Stimulated activated CD4-positive, alpha-beta T cell treated with anti-CD3 and anti-CD28 coated beads, Interleukin-1b, Interleukin-23, amount 100 ng/mL, for 1 hour (primary cell): ENCODE results near the gene UCN.
"Not testable (repeated sequence)": the region's sequence is repeated elsewhere in the genome, so short reads cannot be mapped to it uniquely, and the experiment has no call there.

Experiments used
- DNase-seq, 2 donors: peaks; one replicate each; pipeline ENCODE4 v3.0.0-alpha.2; 2020; ENCODE audit warnings: low read depth in 2 of 2

Gene UCN

DNA sequence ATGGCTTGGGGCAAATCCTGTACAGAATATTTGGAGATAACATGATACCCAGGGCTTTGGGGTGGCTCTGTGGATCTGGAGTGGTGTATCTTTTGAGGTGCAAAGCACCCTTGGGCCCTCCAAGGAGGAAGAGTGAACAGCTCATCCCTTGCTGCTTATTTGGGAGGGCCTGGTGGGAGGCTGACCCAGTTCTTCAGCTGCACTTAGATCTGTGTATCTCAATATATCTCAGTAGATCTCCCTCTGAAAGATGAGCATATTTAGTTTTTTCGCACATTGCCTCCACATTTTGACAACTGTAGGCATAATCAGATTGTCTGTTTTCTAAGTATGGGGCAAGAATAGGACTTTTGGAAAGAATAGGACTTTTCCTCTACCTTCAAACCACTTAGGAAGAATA, 23.2 kb downstream of the UCN start:
- no peak for DNase-seq

- DNase-seq, result no peak
Measured at GRCh38 chr2:27282892-27283291, 25.4 kb downstream of the UCN start.

- DNase-seq, result no peak
Measured at GRCh38 chr2:27281855-27282559, 26.2 kb downstream of the UCN start, which contains the start of gene TRIM54. TSS of gene TRIM54 (plus strand) at chr2:27282429. CDS start at chr2:27282732, 303 bp downstream.

- DNase-seq, result no peak
Measured at GRCh38 chr2:27281442-27281841, 26.8 kb downstream of the UCN start.

- DNase-seq, result no peak
Measured at GRCh38 chr2:27280826-27281225, 27.4 kb downstream of the UCN start.

DNA sequence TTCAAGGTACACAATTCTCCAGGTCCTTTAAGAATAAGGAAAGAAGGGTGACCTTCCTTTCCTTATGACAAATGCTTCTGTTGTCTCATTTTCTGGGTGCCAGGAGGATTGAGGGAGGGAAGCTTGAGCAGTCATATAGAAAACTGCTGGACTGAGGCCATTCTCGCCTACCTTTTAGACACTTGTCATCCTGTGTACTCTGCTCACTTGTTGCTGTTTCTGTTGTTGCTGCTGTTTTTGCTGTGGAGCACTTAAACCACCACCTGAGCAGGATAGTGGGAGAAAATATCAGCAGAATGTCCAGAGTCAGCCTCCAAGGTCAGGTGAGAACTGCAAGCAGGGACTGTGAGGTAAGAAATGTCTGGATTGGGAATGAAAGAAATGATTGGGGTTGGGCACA, 30.2 kb downstream of the UCN start:
- DNase-seq, result no peak

DNA sequence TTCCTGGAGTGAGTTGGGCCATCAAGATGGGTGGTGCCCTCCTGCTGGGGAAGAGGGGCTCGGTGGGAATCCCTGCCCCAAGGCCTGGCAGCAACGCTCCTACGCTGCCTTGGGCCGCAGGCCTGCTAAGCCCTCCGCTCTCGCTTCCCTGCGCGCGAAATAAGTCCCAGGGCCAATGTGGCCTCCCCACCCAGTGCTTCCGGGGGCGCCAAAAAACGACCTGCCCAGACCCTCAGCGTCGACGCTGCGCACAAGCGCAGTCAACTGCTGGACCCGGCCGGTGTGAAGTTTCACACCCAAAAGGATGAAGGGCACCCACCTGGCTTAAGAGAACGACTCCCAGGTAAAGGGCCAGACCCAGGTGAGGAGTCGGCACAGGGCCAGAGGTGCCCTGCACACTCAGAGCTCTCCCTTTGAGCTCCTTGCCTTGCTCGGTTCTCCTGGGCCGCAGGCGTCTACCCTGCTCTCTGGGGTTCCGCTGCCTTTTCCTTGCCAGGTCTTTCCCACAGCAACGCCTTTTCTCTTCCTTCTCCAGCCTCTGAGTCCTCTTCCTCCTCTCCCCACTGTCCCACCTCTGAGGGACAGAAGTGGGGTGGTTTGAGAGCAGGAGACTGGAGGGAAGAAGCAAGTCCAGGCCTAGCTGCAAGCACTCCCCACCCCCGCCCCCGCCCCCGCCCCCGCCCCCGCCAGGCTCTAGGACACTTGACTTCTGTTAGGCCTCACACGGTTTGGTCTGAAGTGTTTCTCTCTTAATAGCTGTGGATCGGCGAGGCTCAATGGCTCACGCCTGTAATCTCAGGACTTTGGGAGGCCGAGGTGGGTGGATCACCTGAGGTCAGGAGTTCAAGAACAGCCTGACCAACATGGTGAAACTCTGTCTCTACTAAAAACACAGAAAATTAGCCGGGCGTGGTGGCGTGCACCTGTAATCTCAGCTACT, 32.8 kb downstream of the UCN start, which contains the start of gene DNAJC5G:
Gene DNAJC5G (plus strand): TSS at position 223 of the 940 bp plus-strand sequence. CDS start 1,296 bp downstream, outside the sequence.
- DNase-seq, result no peak

GRCh38 chr2:27272537-27273522, 35.4 kb downstream of the UCN start:
- not testable (repeated sequence) for DNase-seq

DNA sequence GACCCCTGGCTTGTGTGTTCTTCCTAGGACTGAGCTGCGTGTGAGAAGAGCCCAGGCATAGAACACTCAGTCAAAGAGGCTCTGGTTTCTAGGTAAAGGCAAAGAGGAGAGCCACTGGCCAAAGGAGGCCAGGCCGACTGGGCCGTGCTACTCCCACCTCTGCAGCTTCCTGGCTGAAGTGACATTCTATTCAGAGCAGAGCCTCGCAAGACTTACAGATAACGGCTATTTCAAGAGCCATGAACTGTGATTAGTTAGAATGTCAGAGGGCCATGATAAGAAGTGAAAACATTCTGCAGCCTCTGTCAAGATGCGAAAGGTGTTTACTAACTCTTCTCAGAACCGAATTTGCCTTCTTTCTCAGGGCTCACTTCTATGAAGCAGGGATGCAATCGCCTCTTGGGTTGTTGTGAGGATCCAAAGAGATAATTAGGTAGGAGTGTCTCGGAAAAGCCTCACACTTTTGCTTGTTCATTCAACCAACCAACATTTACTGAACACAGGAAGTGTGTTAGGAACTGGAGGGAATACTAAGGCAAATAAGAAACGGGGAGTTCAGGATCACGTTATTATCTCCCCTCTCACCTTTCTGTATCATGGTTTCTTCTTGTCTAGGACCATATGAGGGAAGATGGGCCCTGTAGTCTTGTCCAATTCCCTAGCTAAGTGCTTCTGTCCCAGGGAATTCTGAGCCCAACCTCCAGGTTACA, 36.5 kb downstream of the UCN start:
- no peak for DNase-seq

- DNase-seq, result no peak
Measured at GRCh38 chr2:27270670-27271069, 37.6 kb downstream of the UCN start.

- no peak for DNase-seq
Measured at GRCh38 chr2:27270131-27270530, 38.1 kb downstream of the UCN start.

DNA sequence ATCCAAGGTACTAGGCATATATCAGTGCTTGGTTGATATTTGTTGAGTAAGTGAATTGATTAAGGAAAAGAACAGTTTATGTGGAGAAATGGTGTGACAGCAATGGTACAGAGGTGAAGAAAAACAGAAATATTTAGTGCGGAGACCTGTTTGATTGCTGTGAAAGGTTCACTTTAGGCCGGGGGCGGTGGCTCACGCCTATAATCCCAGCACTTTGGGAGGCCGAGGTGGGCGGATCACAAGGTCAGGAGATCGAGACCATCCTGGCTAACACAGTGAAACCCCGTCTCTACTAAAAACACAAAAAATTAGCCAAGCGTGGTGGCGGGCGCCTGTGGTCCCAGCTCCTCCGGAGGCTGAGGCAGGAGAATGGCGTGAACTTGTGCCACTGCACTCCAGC, 39.9 kb downstream of the UCN start:
- not testable (repeated sequence) for DNase-seq

GRCh38 chr2:27265536-27265870, 42.7 kb downstream of the UCN start:
- no peak for DNase-seq

DNA sequence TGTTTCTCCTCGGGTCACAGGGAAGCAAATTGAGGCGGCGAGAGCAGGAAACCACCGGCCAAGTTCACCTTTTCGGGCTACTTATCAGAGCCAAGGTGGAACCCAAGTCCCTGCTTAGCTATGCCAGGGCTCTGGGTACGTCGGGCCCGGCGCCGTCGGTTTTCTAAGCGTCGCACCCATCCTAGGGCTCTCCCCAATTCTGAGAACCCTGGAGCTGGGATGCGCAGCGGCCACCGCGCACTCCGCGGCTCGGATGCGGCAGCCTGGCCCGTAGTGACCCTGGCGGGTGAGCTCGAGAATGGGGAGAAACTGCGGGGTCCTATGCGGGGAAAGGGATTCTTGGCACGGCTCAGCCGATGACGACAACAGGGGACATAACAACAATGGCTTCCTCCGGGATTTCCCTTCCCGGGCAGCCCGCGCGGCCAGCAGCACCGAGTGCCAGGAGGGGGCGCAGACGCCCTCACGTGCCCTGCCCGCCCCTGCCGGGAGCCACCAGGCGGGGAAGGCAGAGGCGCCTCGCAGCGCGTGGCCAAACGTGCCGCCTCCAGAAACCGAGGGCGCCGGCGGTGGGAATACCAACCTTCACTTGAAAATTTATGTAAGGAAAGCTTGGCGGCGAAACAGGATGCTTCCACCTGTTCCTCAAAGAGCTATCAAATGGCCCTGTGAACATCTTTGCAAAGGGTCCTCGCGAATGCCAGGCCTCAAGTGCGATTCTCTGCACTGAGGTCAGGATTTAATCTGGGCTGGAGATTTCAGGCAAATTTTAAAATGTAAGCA, 43.3 kb downstream of the UCN start:
- peak; percentile 16 to 50 for DNase-seq

GRCh38 chr2:27264253-27264752, 43.9 kb downstream of the UCN start:
- DNase-seq, result no peak

GRCh38 chr2:27263287-27264252, 44.7 kb downstream of the UCN start:
- DNase-seq, result no peak

- peak; percentile 40 to 50 for DNase-seq
Measured at GRCh38 chr2:27262379-27263286, 45.6 kb downstream of the UCN start, which contains the start of gene SLC30A3. TSS of gene SLC30A3 (minus strand) at chr2:27263047. CDS start at chr2:27262906, 141 bp downstream.

- DNase-seq, result no peak
Measured at GRCh38 chr2:27261926-27262298, 46.3 kb downstream of the UCN start.
